Renal pelvis (tissue), 4 donors: ENCODE results near the gene HK1. TPM values are rescaled to one million over a fixed set of nuclear protein-coding genes. Genes with fewer than 3 reads are reported as not detected.

Experiments
- DNase-seq: peaks from one replicate; pipeline ENCODE4 v3.0.0-alpha.2; 2013
- polyA plus RNA-seq, 3 donors: library from polyadenylated mRNA; unstranded; fragments of 120-200 nt; gene quantifications; one replicate each; pipeline ENCODE4 v1.2.1, GENCODE V29; 2013; ENCODE audit not compliant: insufficient read length in 3 of 3

The HK1 gene
- polyA plus RNA-seq, 3 donors: 48.5 to 56.6 (median 51.2) TPM

DNA sequence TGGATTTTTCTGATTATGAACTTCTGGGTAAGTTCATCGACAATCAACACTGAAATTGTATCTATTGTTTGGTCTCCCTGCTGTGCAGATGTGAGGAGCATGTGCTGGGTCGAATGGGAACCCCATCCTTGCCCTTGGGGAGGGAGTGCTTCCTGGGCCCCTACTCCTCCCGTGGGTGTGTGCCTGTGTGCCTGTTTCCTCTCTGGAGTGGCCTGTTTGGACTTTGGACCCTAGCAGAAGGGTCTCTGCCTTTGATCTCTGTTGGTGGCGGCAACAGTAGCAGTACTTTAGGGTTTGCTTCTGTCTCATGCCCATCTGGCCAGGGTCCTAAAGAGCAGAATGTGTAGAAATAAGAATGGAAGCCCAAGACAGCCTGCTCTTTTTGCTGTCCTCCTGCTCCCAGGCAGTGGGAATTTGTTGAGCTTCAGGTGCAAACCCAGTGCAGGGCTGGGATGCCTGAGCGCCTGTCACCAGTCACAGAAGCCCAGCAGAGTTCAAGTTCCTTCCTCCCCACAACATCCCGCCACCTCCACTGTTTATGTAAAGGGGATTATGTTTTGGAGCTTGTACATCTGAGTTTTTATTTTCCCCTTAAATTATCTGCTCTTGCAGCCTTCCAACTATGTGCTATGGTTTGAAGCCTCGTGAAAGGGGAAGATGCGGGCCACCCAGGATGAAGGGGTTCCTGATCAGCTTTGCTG lies 139.9 kb downstream of the HK1 start:
- DNase-seq: no peak

DNA sequence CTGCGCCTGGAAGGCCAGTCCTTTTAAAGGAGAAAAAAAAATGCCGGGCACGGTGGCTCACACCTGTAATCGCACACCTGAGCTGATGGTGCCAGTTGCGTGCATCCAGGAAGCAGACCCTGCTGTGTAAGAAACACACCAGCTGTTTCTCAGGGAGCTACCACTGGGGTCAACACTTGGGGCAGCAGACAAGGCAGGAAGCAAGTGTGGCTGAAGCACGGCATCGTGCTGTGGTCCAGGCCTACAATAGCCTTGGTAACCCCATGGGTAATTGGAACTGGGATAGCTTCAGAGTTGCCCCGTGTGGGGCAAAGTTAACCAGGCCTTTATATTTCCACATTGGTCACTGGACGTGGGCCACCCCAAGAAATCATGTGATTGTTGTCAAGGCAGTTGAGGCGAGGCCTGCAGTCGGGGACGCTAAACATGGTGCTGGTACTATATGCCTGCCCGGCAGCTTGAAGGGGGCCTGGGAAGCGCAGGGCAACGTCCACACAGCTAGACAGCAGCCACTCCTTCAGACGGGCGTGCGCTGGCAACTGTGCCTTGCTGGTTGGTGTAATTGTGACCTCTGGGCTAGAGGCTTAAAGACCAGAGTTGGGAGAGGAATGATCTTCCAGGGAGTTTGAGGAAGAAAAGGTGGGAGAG lies 140.9 kb downstream of the HK1 start:
- DNase-seq: no peak

DNA sequence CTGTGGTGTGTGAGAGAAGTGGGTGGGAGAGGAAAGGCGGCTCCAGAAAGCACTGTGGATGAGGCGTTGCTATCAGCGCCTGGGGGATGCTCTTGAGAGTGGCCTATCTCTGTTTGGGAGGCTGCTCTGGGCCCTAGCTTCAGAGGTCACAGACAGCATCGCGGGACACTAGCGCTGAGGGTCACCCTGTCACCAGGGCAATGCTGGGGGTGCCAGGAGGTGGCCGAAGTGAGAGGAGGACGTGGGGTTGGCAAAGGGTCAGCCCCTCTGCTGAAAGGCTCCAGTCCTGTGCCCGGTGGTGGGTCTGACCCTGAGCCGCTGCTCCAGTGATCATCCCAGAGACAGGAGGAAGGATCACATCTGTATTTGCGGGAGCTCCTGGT lies 141.4 kb downstream of the HK1 start:
- DNase-seq: no peak

DNA sequence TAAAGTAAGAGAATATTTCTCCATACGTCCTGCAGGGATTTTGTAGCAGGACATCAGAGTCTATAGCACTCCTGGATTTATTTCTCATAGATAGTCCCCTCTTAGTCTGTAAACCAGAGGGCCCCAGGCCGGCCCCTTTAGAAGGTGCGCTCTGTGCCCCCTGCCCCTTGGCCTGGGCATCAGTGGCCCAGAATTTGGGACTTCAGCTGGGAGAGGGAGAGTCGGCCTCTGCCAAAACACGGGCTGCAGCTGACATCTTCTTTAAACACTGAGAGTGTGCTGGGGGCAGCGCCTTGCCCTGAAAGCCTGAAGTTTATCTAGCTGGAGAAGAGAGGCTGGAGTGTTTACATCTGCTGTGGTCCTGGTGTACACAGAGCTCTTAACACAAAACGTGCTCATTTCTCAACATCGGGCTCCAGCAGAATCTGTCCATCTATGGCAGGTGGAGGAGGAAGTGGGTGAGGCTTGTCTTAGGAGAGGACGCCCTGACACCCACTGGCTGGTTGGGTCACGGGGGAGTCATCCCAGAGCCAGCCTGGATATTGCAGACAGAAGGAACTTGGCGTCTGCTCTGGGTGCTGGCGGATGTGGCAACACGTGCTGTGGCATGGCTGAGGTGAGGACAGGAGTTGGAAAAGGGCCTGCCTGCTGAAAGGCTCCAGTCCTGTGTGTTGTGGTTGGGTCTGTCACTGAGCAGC lies 143.5 kb downstream of the HK1 start:
- DNase-seq: no peak

DNA sequence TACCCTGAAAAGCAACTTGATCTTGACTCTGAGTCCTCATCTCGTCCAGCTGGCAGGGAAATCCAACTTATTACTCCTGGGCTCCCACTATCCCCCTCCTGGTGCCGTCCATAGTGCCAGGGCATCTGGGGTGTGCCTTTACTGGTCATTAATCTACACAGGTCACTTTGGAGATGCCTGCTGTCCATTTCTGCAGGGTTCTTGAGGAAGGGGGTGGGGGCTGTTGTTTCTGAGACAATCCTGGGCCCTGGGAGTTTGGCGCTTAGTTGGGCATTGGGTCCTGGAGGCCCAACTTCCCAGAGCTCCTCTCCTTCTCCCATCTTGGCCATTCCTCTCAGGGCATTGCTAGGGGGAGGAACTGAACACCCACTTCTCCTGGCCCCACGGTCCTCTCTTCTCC lies 144.4 kb downstream of the HK1 start:
- DNase-seq: no peak

DNA sequence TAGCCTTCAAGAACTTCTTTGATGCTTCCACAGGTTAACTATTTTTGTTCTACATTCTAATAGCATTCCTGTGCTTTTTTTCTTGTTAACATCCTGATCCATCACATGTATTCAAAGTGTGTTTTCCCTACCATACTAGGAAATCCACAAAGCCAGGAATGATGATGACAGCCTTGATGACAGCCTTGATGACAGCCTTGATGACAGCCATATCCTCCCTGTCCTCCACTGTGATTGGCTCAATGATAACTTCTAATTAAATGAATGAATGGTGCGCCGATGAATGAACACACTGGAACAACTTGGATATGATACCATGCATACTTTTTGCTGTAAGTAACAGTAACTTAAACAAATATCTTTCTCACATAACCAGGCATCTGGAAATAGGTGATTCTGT lies 146.7 kb downstream of the HK1 start:
- DNase-seq: no peak

DNA sequence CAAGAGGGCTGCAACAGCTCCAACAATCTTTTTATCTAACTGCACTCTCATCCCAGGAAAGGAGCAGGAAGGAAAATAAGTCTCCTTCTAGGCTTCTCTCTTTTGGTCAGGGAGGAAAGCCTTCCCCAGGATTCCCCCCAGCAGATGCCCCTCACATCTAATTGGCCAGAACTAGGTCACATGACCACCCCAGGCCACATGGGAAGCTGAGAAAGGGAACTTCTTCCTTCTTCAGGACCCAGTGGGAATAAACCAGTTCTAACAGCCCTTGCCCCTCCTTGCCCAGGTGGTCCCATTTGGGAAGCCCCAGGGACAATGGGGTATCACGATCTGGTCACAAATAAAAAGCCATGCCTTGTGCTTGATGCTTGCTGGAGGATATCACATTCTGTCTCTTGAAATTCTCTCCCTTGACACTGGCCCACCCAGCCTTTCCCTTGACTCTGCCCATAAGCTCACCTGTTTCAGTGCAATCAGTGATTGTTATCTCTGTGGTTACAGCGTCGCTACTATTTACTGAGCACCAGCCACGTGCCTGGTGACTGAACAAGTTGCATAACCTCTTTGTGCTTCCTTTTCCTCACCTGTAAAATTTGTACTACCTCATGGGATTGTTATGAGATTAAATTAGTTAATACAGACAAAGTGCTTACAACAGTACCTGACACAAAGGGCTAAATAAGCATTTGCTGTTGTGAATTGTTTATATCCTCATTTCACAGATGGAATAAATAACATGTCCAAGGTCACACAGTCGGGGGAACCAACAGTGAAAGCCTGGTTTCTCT lies 147.4 kb downstream of the HK1 start:
- no peak for DNase-seq

DNA sequence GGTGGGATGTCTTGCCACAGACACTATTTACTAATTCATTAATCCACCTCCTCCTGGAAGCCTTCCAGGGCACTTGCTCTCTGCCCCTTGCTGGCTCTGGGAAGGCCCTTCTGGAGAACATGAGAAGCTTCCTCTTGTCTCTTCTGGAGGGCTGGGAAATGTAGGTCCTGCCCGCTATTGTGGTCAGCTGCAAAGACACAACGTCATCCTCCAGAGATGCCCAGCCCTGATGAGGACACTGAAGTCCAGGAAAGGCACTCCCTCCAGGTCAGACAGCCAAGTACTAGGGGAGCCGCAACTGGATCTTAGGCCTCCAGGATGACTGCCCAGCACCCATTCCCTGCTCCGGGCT lies 148.1 kb downstream of the HK1 start:
- DNase-seq: no peak

DNA sequence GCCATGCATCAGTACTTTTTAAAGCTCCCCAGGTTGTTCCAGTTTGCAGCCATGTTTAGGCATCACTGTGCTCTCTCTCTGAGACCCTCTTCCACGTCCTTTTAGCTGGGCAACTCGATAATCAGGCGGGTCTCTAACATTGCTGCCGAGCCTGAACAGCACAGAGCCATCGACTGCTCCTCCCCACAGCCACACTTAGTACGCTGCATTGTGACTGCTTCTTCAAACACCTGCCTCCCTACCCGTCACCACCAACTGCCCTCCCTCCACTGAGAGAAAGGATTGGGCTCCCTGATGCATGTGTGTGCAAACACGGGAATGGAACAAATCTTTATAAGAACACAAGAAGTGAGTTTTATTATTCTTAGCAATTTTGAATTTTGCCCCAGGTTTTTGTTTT lies 149.9 kb downstream of the HK1 start:
- DNase-seq: no peak

DNA sequence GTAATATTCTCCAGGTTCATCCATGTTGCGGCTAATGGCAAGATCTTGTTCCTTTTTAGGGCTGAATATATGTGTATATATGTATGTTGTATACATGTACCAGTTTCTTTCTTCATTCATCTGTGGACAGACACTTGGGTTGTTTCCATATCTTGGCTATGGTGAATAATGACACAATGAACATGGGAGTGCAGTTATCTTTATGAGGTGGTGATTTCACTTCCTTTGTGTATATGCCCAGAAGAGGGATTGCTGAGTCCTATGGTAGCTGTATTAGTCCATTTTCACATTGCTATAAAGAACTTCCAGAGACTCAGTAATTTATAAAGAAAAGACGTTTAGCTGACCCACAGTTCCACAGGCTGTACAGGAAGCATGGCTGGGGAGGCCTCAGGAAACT lies 155.9 kb downstream of the HK1 start:
- DNase-seq: no peak

DNA sequence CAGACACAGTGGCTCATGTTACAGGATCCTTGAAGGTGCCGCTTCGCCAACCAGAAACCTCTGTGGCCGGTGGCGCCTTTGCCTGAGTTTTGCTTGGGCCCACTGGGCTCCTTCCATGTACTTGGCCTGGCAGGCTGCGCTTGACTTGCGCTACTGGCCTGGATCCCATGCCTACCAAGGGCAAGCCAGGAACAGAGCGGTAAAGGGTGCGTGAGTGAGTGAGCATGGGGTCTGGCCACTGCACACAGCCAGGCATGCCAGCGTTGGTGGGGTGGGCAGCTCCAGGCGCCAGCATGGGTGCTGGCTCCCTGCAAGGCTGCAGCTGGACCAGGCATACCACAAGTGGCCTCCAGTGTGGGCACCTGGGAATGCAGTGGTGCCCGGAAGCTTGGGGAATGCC lies 156.6 kb downstream of the HK1 start:
- DNase-seq: no peak

DNA sequence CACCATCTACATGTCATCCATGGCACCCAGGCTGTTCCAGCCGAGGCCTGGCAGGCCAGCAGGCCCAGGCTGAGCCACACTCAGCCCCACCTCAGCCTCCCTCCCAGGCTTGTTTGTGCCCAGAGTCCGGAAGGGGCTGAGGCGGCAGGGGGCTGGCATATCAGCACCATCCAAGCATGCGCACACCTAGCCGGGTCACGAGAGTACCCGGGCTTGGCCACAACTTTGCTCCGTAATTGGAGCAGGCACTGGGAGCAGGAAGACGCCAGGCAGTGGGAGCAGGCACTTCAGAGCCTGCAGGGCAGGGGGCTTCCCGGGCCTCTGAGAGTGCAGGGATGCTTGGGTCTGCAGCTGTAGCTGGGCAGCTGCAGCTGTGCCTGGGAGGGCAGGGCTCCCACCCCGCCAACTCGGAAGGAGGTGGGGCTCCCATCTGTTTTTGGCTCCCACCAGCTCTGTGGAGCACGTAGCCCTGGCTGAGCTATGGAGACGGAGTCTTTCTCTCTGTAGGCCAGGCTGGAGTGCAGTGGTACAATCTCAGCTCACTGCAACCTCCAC lies 157.7 kb downstream of the HK1 start:
- no peak for DNase-seq

DNA sequence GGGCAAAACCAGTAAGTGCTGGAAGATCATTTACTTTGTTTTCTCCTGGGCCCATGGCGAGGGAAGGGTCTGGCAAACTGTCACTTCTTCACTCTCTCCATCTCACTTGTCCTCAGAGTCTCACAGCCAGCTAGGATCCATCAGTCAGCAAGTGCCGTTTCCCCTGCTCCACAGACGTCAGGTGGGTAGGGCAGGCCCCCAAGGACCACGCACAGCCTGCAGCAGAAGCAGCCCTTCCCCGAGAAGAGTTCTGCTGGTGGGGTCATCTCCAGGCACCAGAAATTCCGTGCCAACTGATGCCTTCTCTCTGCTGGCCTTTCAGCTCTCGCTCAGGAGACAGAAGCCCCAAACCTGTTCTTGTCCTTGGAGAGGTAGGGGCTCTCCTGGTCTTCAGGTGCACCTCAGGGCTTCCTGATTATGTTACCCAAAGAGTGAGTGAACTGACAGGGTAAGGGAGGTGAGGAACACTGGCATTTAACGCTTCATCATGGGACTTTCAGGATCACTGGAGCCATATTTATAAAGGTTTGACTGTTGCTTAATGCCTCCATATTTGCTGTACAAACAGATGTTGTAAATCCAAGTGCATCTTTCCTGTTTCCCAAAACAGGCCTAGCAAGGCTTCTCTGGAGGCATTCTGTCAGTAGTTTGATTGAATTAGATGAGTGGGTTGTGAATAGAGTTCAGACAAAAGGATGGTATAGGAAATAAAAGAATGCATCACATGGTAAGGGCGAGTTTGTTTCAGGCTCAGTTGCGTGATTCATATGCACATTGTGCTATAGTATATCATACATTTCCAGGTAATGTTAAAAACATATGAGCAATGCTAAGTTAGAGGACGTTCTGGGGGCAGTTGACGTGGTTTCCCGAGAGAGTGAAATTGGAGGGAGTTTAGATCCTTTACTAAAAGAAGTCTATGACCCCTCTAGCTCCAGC lies 159.3 kb downstream of the HK1 start:
- no peak for DNase-seq

DNA sequence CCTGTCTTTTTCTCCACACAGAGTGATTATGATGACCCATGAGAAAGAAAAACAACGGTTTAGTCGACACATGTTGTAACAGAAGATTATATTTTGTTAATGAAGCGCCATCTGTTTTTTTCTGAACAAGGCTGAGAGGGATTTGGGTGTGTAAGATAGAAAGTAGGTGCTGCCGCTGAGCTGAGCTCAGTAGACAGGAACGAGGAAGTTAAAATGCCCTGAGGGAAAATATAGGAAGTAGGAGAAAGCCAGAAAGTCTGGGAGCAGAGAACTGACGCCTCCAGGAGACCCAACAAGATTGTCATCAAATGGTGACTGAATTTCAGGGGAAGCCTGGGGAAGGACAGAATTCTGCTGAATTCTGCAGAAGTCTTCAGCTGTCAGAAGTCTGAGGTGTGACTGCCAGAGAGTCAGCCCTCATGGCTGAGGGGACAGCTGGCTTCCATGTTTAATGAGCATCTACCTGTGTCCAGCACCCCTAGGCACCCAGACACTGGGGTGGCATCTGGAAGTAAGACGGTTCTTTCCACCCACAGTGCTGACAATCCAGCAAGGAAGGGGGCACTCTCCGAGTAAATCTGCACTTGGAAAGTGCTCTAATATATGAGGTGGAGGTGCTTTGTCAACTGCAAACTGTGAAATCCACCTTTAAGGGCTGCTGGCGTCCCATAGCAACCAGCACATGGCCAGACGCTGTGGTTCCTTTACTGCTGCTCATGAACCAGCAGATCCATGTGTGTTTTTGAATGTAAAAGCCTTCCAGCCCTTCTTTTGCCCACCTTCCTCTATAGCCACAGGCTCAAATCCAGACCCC lies 160.4 kb downstream of the HK1 start:
- DNase-seq: no peak

DNA sequence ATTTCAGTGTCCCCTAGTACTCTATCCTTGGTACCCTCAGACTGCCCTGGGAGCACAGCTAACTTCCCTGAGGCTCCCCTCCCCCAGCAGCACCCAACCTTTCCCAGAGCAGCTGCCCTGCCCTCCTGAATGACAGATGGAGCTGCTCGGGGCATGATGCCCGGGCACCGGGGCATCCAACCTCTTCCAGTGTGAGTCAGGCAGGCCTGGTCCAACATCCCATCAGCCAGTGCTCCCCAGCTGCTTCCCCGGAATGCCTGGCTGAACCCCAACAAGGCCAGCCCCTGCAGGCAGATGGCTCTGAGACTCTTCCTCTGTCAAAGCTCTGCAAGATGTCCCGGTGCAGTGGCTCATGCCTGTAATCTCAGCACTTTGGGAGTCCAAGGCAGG lies 161.0 kb downstream of the HK1 start:
- DNase-seq: no peak

DNA sequence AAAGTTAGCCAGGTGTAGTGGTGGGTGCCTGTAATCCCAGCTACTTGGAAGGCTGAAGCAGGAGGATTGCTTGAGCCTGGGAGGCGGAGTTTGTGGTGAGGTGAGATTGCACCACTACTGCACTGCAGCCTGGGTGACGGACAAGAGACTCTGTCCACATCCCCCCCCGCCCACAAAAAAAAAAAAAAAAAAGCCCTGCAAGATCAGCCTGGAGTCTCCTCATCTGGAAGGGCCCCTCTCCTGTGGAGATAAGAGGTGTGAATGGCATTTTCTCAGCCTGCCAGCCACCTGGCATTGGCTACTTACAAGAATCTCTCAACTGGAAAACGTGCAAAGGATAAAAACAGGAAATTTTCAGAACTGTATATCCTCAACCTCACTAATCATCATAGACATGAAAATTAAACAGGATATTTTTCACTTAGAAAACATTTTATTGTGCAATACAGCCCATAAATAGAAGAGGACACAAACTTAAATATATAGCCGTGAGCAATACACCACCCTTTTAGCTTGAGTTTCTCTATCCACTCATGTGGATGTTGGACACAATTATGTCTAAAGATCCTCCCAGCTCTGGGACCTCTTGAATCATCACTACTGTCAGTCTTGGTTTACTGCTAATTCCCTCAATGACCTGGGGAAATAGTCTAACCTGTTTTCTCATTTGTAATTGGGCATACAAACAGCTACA lies 161.7 kb downstream of the HK1 start:
- DNase-seq: no peak

DNA sequence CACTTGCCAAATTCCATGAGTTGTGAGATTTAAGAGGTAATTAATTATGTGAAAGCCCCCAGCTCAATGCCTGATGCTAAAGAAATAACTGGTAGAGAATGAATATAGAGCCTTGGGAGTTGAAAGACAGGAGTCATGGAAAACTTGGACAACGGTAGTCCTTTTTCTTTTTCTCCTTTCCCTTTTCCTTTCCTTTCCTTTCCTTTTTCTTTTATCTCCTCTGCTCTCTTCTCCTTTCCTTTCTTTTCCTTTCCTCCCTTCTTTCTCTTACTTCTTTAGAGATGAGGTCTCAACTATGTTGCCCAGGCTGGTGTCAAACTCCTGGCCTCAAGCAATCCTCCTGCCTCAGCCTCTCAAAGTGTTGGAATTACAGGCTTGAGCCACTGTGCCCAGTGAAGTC lies 165.1 kb downstream of the HK1 start:
- DNase-seq: no peak

DNA sequence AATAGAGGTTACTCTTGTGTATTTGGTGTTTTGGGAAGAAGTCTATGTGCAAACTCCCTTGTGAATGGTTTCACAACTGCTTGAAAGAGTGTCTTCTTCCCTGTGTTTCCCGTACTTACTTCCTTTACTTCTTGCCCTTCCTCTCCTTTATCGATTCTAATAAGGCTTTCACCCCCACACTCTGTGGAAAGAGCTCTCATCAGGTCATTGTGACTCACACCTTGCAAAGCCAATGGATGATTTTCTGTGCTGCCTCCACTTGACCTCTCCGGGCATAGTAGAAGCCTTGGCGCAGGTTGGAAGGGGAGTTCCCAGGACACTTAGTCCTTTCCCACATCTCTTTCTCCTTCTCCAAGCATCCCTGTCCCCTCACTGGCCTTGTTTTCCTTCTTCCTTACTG lies 166.7 kb downstream of the HK1 start:
- DNase-seq: no peak

DNA sequence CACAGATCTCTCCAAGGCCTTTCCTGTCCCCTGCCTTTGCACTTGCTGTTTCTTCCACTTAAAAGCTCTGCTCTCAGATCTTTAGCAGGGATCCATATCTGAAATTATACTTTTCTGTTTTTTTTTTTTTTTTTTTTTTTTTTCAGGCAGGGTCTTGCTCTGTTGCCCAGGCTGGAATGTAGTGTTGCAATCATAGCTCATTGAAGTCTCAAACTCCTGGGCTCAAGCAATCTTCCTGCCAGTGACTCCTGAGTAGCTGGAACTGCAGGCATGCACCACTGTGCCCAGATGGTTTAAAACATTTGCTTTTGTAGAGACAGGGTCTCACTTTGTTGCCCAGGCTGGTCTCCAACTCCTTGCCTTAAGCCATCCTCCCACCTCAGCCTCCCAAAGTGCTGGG lies 167.9 kb downstream of the HK1 start:
- no peak for DNase-seq

DNA sequence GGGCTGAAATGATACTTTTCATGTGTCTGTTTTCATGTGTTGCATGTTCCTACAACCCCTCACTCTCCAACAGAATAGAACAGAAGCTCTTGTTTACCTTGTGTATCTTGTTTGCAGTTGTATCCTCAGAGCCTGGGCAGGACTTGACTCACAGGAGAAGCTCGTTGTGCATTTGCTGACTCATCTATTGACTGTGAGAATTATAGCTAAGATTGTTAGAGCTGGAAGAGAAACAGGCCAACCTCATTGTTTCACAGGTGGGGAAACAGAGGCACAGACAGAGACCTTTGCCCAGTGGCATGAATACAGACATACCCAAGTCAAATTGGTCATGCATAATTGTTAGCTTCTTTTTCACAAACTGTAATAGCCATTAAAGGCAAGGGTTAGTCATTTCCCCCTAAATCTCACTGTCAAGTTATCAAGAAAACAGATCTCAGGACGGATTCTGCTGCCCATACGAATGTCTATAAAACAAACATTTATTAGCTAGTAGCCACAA lies 168.4 kb downstream of the HK1 start:
- DNase-seq: no peak
